ENCODE measurements around the gene UGT1A6. TPM values are rescaled to one million over a fixed set of nuclear protein-coding genes. Genes with fewer than 3 reads are reported as not detected.

UGT1A6 gene
- total RNA-seq: 0.79 and 6.9 TPM in 2 replicates

DNA sequence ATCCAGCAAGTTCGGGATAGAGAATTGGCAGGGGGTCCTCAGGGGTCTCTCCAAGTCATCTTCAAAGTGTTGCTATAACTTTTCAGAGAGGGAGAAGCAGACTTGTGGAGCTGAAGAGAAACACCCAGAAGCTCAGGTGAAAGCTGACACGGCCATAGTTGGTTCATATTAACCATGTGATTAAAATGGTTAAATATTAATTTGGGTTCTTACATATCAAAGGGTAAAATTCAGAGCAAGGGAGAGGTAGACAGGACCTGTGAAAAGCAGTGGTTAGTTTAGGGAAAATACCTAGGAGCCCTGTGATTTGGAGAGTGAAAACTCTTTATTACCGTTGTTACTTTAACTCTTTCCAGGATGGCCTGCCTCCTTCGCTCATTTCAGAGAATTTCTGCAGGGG, at the start of gene UGT1A6:
Gene UGT1A6 (plus strand): TSS at position 243 of the 400 bp plus-strand sequence. CDS start 115 bp downstream, at position 358.

DNA sequence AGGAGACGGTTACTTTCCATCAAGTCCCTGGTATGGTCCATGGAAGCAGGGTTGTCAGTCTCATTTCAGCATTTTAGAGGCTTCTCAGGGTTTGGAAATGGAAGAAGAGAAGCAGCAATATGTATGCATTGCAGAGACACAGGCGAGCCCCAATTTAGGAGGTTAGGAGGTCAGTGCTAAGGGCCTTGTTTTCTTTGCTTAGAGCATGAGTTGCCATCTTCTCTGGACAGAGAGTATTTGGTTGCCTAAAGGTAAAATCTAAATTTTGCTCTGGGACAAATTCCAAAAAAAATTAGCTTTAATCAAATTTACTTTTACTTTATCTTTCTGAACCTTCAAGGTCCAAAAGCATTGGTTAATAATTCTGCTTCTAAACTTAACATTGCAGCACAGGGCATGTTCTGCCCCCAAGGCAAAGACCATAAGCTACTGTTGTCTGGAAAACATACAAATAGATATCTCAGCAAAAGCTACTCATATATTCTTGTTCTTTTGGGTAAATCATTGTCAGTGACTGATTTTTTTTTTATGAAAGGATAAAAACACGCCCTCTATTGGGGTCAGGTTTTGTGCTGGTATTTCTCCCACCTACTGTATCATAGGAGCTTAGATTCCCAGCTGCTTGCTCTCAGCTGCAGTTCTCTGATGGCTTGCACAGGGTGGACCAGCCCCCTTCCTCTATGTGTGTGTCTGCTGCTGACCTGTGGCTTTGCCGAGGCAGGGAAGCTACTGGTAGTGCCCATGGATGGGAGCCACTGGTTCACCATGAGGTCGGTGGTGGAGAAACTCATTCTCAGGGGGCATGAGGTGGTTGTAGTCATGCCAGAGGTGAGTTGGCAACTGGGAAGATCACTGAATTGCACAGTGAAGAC, 21.2 kb upstream of the UGT1A6 start, which contains the start of gene UGT1A9:
Gene UGT1A9 (plus strand): TSS at position 609 of the 872 bp plus-strand sequence. CDS start 37 bp downstream, at position 646.

DNA sequence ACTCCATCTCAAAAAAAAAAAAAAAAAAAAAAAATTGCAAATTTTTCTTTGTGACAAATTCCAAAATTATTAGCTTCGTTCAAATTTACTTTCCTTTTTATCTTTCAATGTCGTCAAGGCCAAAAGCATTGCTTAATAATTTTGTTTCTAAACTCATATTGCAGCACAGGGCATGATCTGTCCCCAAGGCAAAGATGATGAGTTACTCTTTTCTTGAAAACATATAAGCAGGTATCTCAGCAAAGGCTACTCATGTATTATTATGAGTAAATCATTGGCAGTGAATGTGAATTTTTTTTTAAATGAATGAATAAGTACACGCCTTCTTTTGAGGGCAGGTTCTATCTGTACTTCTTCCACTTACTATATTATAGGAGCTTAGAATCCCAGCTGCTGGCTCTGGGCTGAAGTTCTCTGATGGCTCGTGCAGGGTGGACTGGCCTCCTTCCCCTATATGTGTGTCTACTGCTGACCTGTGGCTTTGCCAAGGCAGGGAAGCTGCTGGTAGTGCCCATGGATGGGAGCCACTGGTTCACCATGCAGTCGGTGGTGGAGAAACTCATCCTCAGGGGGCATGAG, 11.1 kb upstream of the UGT1A6 start, which contains the start of gene UGT1A7:
Gene UGT1A7 (plus strand): TSS at position 381 of the 579 bp plus-strand sequence. CDS start 37 bp downstream, at position 418.

DNA sequence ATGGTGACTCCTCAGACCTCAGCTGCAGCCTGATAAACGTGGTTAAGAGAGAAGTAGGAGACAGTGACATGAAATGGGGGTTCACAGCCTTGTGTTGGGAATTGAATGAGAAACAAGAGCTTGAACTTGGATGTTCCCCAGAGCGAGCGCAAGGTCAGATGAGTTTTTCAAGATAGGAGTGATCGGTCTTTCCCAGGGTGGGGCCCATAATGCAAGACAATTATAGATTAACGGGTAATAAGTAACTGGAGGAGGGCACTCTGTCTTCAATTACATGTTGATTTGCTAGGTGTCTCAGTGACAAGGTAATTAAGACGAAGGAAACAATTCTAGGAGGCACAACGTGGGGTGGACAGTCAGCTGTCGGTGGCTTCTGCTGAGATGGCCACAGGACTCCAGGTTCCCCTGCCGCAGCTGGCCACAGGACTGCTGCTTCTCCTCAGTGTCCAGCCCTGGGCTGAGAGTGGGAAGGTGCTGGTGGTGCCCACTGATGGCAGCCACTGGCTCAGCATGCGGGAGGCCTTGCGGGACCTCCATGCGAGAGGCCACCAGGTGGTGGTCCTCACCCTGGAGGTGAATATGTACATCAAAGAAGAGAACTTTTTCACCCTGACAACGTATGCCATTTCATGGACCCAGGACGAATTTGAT, 20.0 kb downstream of the UGT1A6 start, which contains the start of gene UGT1A5:
Gene UGT1A5 (plus strand): TSS at position 297 of the 651 bp plus-strand sequence. CDS start 85 bp downstream, at position 382.

DNA sequence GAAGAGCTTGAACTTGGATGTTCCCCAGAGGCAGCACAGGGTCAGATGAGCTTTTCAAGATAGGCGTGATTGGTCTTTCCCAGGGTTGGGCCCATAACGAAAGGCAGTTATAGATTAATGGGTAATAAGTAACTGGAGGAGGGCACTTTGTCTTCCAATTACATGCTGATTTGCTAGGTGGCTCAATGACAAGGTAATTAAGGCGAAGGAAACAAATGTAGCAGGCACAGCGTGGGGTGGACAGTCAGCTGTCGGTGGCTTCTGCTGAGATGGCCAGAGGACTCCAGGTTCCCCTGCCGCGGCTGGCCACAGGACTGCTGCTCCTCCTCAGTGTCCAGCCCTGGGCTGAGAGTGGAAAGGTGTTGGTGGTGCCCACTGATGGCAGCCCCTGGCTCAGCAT, 25.9 kb downstream of the UGT1A6 start, which contains the start of gene UGT1A4:
Gene UGT1A4 (plus strand): TSS at position 185 of the 400 bp plus-strand sequence. CDS start 85 bp downstream, at position 270.

DNA sequence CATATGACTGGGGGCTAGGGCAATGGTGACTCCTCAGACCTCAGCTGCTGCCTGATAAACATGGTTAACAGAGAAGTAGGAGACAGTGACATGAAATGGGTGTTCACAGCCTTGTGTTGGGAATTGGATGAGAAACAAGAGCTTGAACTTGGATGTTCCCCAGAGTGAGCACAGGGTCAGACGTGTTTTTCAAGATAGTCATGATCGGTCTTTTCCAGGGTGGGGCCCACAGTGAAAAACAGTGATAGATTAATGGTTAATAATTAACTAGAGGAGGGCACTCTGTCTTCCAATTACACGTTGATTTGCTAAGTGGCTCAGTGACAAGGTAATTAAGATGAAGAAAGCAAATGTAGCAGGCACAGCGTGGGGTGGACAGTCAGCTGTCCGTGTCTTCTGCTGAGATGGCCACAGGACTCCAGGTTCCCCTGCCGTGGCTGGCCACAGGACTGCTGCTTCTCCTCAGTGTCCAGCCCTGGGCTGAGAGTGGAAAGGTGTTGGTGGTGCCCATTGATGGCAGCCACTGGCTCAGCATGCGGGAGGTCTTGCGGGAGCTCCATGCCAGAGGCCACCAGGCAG, 36.1 kb downstream of the UGT1A6 start, which contains the start of gene UGT1A3:
Gene UGT1A3 (plus strand): TSS at position 320 of the 579 bp plus-strand sequence. CDS start 85 bp downstream, at position 405.

GRCh38 chr2:233760043-233760442, 67.4 kb downstream of the UGT1A6 start, which contains the start of gene UGT1A1:
UGT1A1 (plus strand) TSS chr2:233760270; CDS start chr2:233760288, 18 bp downstream.

DNA sequence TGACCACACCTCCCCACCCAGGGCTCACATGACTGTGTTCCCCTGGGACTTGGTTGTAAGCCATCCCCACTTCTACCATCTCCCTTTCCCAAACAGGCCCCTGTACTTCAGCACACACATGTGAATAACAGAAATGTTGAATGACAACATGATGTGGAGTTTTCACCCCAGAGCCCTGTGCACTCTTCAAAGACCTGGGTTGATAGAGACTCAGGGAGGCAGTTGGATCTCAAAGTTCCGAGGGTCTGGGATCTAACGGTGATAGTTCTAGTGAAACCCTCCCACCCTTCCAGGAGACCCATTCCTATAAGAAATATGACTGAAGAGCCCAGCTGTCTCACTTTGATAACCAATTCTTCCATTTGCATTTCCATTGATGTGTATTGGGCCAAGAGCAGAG, 85.3 kb downstream of the UGT1A6 start, which contains the start of gene MROH2A:
Gene MROH2A (plus strand): TSS at position 301 of the 400 bp plus-strand sequence. CDS start 1,029 bp downstream, outside the sequence.

Other genes with a start within 250 kb of the UGT1A6 start
- gene USP40, start 126.1 kb upstream of the UGT1A6 start, total RNA-seq: 44.0 and 47.7 TPM in 2 replicates
- not detected in 2 replicates for gene UGT1A8, start 75.3 kb upstream of the UGT1A6 start, total RNA-seq
- not detected in 2 replicates for gene UGT1A10, start 56.4 kb upstream of the UGT1A6 start, total RNA-seq
- not detected in 2 replicates for gene UGT1A9, start 21.0 kb upstream of the UGT1A6 start, total RNA-seq
- gene UGT1A7, start 11.0 kb upstream of the UGT1A6 start, total RNA-seq: 0.33 and 0.39 TPM in 2 replicates
- 0.22 TPM in 1 of 2 replicates, not detected in the other for gene UGT1A5, start 20.0 kb downstream of the UGT1A6 start, total RNA-seq
- 0.33 and 0.39 TPM in 2 replicates for gene UGT1A4, start 25.8 kb downstream of the UGT1A6 start, total RNA-seq
- gene UGT1A3, start 36.2 kb downstream of the UGT1A6 start, total RNA-seq: 0.43 TPM in 1 of 2 replicates, not detected in the other
- 0.22 TPM in 1 of 2 replicates, not detected in the other for gene UGT1A1, start 67.4 kb downstream of the UGT1A6 start, total RNA-seq
- gene MROH2A, start 85.4 kb downstream of the UGT1A6 start, total RNA-seq: not detected in 2 replicates
- 7.1 and 7.9 TPM in 2 replicates for gene HJURP, start 161.6 kb downstream of the UGT1A6 start, total RNA-seq
- gene TRPM8, start 224.5 kb downstream of the UGT1A6 start, total RNA-seq: not detected in 2 replicates